Measurements from ENCODE around the gene RNF125.

RNF125 gene

DNA sequence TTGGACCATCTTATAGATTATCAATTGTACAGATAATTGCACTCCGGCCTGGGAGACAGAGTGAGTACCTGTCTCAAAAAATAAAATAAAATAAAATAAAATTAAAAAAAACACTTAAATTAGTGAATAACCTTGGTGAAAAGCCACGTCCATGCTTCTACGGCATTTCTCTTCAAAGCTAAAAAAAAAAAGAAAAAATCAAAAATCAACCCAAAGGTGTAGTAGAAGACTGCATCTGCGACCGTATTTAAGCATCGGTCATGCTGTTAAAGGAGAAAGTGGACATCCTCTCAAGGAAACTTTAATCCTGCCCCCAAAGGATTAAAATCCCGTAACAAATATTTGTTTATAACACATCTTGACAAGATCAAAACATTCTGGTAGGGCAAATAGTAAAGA, 72.7 kb downstream of the RNF125 start:
- DNase-seq (ENCODE audit: low read depth), result no peak

DNA sequence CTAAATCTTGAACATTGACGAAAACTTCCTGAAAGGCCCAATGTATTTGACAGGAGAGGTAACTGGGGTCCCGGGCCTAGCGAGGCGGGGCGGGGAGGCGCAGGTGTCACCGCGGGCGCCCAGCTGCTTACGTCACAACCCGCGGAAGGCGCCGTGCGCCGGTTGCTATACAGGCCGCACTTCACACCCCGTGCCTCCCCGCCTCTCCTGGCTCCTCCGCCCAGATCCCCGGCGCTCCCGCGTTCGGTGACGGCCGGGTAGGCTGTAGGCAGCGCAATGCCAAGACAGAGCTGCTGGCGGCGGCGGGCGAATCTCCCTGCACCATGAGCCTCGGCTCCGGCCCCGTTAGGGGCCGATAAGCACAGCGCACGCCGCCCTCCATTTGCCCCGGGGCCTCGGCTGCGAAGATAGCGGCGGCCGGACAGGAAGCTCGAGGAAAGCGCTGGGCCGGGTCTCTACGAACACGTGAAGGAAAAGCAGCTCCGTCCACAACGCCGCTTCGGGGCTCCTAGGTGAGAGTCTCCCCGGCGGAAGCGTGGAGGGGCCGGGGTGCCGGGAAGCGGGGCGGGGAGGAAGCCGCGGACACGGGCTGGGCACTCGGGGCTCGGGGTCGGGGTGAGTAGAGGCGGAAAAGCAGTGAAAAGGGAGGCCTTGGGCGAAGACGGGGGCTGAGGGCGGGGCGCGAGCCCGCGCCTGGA, 73.2 kb downstream of the RNF125 start, which contains the start of gene RNF138:
Gene RNF138 (plus strand): TSS at position 151 of the 698 bp plus-strand sequence. CDS start 903 bp downstream, outside the sequence.
- peak; percentile 79 for DNase-seq (ENCODE audit: low read depth)

DNA sequence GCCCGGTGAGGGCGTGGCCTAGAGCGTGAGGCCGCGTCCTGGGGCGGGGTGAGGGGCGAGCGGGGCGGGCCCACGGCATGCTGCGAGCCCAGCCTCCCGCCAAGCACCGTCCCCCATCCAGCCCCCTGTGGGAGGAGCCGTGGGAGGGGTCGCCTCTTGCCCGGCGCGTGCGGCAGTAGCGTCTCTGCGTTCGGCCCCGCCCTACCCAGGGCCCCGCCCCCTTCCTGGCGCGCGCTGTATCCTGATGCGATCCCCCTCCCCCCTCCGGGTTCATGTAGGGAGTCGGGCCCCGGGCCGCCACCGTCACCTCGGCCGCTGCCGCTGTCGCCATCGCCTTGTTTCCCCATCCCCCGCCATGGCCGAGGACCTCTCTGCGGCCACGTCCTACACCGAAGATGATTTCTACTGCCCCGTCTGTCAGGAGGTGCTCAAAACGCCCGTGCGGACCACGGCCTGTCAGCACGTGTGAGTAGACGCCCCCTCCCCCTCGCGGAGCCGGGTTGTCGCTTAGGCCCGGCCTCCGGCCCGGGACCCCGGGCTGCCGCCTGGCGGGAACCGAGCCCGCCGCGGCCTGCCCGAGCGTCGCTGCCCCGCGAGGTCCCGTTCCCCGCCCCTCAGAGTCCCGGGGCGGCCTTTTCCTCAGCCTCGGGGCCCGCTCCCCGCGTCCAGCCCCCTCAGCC, 73.9 kb downstream of the RNF125 start:
- peak; percentile 97 for DNase-seq (ENCODE audit: low read depth)

DNA sequence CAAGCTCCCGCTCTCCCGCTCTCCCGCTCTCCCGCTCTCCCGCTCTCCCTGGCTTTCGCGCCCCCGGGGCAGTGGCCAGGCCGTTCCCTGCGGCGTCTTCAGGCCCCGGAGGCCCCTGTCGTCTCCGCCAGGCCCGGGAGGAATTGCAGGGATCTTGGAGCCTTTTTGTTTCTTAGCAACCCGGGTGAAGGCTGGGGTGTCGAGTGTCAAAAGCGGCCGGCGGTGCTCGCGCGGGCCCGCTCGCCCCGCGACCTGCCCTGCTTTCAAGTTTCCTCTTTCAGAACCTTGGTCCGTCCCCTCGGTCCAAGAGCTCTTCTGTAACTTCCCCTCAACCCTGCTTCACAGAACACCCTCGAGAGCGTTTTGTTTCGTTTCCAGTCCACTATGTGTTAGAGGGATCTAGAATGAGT, 74.5 kb downstream of the RNF125 start:
- DNase-seq (ENCODE audit: low read depth), result peak; percentile 71

DNA sequence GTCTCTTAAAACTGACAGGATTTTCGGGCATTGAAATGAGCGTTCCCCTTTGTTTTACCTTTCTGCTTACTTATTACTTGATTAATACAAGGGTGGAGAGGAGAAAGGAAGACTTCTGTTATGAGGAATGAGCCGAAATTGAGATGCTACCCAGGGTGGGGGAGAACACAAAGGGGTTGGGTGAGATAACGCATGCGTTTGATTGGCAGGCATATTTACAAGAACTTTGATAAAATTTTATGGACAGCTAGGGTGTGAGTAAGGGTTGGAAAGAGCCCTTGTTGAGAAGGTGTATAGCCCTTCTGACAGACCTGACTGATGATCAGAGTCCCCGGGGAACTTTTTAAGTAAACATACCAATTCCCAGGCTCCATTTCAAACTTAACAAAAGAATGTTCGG, 74.9 kb downstream of the RNF125 start:
- no peak for DNase-seq (ENCODE audit: low read depth)

DNA sequence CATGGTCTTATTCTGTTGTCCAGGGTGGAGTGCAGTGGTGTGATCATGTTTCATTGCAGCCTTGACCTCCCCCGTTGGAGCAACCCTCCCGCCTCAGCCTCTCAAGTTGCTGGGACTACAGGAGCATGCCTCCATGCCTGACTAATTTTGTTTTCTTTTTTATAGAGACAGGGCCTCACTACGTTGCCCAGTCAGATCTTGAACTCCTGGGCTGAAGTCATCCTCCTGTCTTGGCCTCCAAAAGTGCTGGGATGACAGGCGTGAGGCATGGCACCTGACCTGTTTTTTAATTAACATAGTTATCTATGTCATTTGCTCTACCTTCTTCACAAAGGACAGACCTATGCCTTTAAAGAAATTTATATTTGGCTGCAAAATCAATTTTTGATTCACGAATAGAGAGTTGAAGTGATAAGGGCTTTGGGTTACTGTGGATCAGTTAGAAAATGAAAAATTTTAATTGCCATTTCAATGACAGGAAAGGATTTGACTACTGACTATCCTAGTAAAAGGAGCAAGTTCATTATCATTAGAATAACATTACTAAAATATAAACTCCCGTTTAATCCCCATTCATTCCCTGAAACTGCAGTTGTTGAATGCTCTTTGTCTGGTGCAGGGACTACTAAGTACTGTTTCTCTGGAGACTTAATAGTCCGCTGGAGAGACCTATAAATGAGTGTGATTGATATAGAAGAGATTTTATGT, 76.7 kb downstream of the RNF125 start:
- DNase-seq (ENCODE audit: low read depth), result peak; percentile 5

DNA sequence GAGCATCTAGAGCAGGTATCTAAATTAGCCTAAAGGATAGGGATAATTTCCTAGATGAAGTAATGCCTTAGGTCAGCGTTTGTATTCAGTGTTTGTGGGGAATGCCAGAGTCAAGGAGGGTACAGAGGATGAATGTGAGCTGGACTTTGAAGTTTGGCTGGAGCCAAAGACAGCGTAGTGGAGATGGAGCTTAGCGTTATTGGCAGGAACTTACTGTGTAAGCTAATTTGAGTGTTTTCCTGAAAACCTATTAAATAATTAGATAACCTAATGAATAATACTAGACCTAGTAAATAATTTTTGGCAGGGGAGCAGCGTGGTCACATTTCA, 77.2 kb downstream of the RNF125 start:
- no peak for DNase-seq (ENCODE audit: low read depth)

DNA sequence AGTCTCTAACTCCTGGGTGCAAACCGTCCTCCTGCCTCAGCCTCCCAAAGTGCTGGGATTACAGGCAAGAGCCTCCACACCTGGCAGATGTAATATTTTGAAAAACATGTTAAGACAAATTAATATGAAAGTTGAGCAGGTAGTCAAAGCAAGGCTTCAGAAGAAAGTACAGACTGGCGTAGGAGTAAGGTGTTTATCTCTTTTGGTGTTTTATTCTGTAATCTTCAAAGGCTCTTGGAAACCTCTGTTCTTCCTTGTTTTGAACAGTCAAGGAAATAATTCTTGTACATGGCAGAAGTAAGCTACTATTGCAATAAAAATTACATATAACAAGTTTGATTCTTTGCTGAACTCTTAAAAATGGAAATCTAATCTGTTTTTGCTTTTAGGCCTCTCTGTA, 78.3 kb downstream of the RNF125 start:
- no peak for DNase-seq (ENCODE audit: low read depth)

DNA sequence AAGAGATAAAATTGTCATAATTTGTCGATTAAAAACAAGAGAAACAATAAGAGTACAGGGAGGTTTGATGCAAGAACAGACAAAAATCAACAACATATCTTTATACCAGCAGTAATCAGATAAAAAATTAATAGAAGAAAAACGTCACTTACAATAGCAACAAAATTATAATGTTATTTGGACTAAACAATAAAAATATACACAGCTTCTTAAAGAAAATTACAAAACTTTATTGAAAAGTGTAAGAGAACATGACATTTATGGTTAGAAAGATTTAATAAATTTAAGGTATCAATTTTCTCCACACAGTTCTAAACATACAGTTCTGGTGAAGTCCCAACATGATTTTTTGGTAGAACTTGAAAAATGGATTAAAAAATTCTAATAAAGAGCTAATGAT, 85.9 kb downstream of the RNF125 start:
- DNase-seq (ENCODE audit: low read depth), result no peak

DNA sequence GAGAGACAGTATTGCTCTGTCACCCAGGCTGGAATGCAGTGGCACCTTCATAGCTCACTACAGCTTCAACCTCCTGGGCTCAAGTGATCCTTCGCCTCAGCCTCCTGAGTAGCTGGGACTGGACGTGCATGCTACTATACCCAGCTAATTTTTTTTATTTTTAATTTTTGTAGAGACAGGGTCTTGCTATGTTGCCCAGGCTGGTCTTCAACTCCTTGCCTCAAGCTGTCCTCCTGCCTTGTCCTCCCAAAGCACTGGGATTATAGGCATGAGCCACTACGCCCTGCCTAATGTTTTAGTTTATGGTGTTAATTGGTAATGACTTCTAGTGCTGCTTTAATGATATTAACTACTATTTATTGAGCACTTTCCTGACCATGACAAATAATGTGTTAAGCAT, 91.4 kb downstream of the RNF125 start:
- no peak for DNase-seq (ENCODE audit: low read depth)

DNA sequence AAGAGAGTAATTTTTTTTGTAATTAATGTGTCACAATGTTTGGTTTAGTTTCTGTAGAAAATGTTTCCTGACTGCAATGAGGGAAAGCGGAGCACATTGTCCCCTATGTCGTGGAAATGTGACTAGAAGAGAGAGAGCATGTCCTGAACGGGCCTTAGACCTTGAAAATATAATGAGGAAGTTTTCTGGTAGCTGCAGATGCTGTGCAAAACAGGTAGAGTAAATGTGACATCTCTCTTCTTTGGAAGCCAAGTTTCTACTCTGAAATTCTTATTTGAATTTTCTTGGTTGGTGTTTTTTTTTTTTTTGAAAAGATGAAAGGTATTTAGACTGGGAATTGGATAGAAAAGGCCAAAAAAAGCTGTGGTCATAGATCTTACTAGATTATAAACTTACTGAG, 93.1 kb downstream of the RNF125 start:
- no peak for DNase-seq (ENCODE audit: low read depth)

DNA sequence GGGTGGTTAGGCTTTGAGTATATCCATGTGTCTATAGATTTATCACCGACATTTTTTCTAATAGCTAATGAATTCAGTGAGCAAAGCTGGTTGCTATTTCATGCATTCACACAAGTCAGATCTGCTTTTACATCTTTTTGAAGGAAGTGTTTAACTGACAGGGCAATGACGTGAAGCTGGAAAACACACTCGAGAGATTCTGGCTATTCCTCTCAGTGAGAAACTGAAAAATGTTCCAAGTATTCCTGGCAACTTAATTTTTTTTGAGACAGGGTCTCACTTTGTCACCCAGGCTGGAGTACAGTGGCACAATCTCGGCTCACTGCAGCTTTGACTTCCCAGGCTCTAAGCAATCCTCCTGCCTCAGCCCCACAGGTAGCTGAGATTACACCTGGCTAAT, 94.2 kb downstream of the RNF125 start:
- DNase-seq (ENCODE audit: low read depth), result no peak

DNA sequence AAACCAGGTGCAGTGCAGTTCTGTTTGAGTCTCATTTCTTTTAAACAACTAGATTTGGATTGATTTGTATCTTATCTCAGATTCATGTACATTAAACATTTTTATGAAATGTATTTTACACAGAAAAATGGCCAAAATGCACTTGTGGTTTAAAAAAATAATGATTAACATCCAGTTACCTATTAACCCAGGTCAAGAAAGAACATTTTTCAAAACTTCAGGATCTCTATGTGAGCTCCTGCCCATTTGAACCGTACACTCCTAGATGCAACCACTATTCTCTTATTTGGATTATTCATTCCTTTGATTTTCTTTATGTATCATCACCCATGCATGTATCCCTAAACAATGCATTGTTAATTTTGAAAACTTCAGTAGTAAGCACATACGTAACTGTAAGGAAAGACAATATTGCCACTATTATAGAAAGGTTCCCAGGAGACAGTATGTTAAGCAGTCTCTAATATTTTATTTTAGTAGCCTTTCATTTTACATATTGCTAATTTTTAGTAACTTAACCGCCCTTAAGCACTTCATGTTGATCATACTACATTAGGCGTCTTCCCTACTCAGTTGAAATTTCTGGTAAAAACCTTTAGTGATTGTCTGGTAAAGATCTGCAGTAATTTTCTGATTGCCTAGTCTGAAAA, 95.8 kb downstream of the RNF125 start:
- DNase-seq (ENCODE audit: low read depth), result no peak

DNA sequence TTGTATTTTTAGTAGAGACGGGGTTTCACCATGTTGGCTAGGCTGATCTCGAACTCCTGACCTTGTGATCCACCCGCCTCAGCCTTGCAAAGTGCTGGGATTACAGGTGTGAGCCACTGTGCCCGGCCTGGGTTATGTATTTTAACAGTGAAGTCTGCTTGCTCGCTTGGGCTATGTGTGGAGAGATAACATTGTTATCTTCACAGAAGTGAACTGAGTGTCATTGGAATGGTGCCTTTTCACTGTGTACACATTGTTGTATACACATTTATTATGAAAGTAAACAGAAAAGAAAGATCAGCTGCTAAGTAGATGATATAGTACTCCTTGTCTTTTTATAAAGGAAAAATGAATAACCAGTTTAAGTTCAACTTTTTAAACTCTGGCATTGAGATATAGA, 103.4 kb downstream of the RNF125 start:
- DNase-seq (ENCODE audit: low read depth), result no peak

Data from EH (cell line).